Retinal pigment epithelial cell (primary cell): ENCODE results near the gene GCLM.

Source experiments
- DNase-seq: peaks from one replicate; pipeline ENCODE4 v3.0.0-alpha.2; 2010; ENCODE audit warnings: low read depth
- H3K4me3 ChIP-seq: 2 replicates; pipeline ENCODE4 v1.5.1; 2011; ENCODE audit warnings: mild to moderate bottlenecking, low read length, control low read depth, moderate library complexity
- TF ChIP-seq, protein P1 (sequence below): conservative IDR thresholded peaks from 2 replicates; pipeline ENCODE4 v1.5.1; 2011; ENCODE audit warnings: low read depth, low read length, control low read depth, inconsistent platforms

The GCLM gene

GRCh38 chr1:93839753-93840152 is 69.5 kb downstream of the GCLM start:
- DNase-seq, result no peak
- no peak overlapping the region for H3K4me3 ChIP-seq
- TF ChIP-seq, protein P1, sequence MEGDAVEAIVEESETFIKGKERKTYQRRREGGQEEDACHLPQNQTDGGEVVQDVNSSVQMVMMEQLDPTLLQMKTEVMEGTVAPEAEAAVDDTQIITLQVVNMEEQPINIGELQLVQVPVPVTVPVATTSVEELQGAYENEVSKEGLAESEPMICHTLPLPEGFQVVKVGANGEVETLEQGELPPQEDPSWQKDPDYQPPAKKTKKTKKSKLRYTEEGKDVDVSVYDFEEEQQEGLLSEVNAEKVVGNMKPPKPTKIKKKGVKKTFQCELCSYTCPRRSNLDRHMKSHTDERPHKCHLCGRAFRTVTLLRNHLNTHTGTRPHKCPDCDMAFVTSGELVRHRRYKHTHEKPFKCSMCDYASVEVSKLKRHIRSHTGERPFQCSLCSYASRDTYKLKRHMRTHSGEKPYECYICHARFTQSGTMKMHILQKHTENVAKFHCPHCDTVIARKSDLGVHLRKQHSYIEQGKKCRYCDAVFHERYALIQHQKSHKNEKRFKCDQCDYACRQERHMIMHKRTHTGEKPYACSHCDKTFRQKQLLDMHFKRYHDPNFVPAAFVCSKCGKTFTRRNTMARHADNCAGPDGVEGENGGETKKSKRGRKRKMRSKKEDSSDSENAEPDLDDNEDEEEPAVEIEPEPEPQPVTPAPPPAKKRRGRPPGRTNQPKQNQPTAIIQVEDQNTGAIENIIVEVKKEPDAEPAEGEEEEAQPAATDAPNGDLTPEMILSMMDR, result no peak

DNA sequence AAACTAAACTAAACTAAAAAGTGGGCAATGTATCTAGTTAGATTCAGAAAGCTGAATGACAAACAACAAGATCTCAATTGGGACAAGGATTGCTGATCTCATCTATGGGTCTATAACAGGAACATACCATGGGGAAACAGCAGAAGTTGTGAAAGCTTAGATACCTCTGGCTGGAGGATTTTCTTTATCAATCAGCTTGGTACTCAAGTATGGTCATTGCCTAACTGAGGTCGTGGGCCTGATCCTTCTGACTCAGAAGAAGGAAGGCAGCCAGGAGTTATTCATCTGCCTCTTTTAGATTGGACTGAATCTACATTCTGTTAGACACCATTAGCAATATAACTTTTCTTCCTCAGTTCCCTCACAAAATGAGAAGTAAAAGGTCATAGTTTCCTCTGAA is 69.9 kb downstream of the GCLM start:
- no peak overlapping the region for H3K4me3 ChIP-seq
- TF ChIP-seq, protein P1, result no peak
- DNase-seq, result no peak

GRCh38 chr1:93837961-93838360 is 71.3 kb downstream of the GCLM start:
- no peak for DNase-seq
- TF ChIP-seq, protein P1, result no peak
- H3K4me3 ChIP-seq, result no peak overlapping the region
